HepG2 (cell line): ENCODE results near the gene HSPA5. TPM values are rescaled to one million over a fixed set of nuclear protein-coding genes. Genes with fewer than 3 reads are reported as not detected.

Experiments used
- ATF7-NPFF ChIP-seq: sonication (generic); formaldehyde crosslinking; IDR thresholded peaks from 2 replicates; pipeline ENCODE4 v1.8.1; 2023; ENCODE audit warnings: mild to moderate bottlenecking, low read depth, missing genetic modification reagents, moderate library complexity
- CCDC6 ChIP-seq: sonication (generic); formaldehyde crosslinking; IDR thresholded peaks from 2 replicates; pipeline ENCODE4 v1.8.1; 2022; ENCODE audit warnings: mild to moderate bottlenecking, missing genetic modification reagents, moderate library complexity
- CENPX ChIP-seq: sonication (generic); formaldehyde crosslinking; IDR thresholded peaks from 2 replicates; pipeline ENCODE4 v1.9.0; 2021; ENCODE audit warnings: mild to moderate bottlenecking, missing genetic modification reagents, moderate library complexity
- GLI4 ChIP-seq: sonication (generic); formaldehyde crosslinking; IDR thresholded peaks from 2 replicates; pipeline ENCODE4 v1.5.1; 2020; ENCODE audit warnings: missing genetic modification reagents, mild to moderate bottlenecking, moderate library complexity, borderline replicate concordance
- HOXA7 ChIP-seq: sonication (generic); formaldehyde crosslinking; IDR thresholded peaks from 2 replicates; pipeline ENCODE4 v1.8.1; 2022; ENCODE audit warnings: mild to moderate bottlenecking, missing genetic modification reagents, moderate library complexity
- JARID2 ChIP-seq: sonication (generic); formaldehyde crosslinking; IDR thresholded peaks from 2 replicates; pipeline ENCODE4 v1.8.1; 2023; ENCODE audit warnings: missing genetic modification reagents, inconsistent platforms; ENCODE audit not compliant: insufficient replicate concordance
- MTA1 ChIP-seq: sonication (generic); formaldehyde crosslinking; IDR thresholded peaks from 2 replicates; pipeline ENCODE4 v1.4.0; 2020; ENCODE audit warnings: missing genetic modification reagents, mild to moderate bottlenecking, borderline replicate concordance
- MZF1 ChIP-seq: sonication (generic); formaldehyde crosslinking; IDR thresholded peaks from 2 replicates; pipeline ENCODE4 v1.8.1; 2023; ENCODE audit warnings: mild to moderate bottlenecking, missing genetic modification reagents, borderline replicate concordance
- NONO ChIP-seq, 2 experiments: fragments of 450-650 bp in 1 of 2; sonication (generic) in 1 of 2; formaldehyde crosslinking in 1 of 2; IDR thresholded peaks in 1 of 2; conservative IDR thresholded peaks in 1 of 2; 2 replicates each; pipeline versions ENCODE4 v1.6.1 to v1.8.0; 2017 to 2022; ENCODE audit warnings: mild to moderate bottlenecking in 1 of 2, missing genetic modification reagents in 1 of 2, moderate library complexity in 1 of 2
- POLR2G ChIP-seq: fragments of 200-400 bp; formaldehyde crosslinking; IDR thresholded peaks from 2 replicates; pipeline ENCODE4 v1.6.1; 2018; ENCODE audit warnings: mild to moderate bottlenecking, low read depth, low read length, moderate library complexity
- SMC3 ChIP-seq: IDR thresholded peaks from 2 replicates; pipeline ENCODE4 v1.6.1; 2011; ENCODE audit warnings: low read length, improper control_type of control experiment
- SRSF9 ChIP-seq: fragments of 200-400 bp; formaldehyde crosslinking; IDR thresholded peaks from 2 replicates; pipeline ENCODE4 v1.6.1; 2018; ENCODE audit warnings: borderline replicate concordance, mild to moderate bottlenecking, low read depth, low read length; ENCODE audit not compliant: insufficient read depth, poor library complexity, severe bottlenecking
- XRCC5 ChIP-seq: fragments of 200-400 bp; formaldehyde crosslinking; optimal IDR thresholded peaks from 2 replicates; pipeline ENCODE3; 2017; ENCODE audit warnings: mild to moderate bottlenecking, low read length
- ZFP41 ChIP-seq: sonication (generic); formaldehyde crosslinking; IDR thresholded peaks from 2 replicates; pipeline ENCODE4 v1.4.0; 2020; ENCODE audit warnings: mild to moderate bottlenecking, missing genetic modification reagents, borderline replicate concordance
- ZNF773 ChIP-seq: sonication (generic); formaldehyde crosslinking; IDR thresholded peaks from 2 replicates; pipeline ENCODE4 v1.4.0; 2020; ENCODE audit warnings: missing genetic modification reagents, borderline replicate concordance
- polyA plus RNA-seq, 8 experiments: library from polyadenylated mRNA; depleted of rRNA in 3 of 8; stranded (reverse) in 7 of 8; unstranded in 1 of 8; fragments of >200 nt; fragmentation: Illumina TruSeq in 4 of 8; extraction: Trizol in 4 of 8; gene quantifications; 2 replicates each; pipeline versions ENCODE4 v1.2.1 to v1.2.3, GENCODE V29; 2011 to 2016; ENCODE audit warnings: low read depth in 4 of 8, missing spikeins in 1 of 8, mixed read lengths in 1 of 8; ENCODE audit not compliant: insufficient read depth in 1 of 8
- total RNA-seq, 5 experiments: library from RNA; depleted of rRNA; stranded (reverse); fragments of >200 nt; fragmentation: Illumina TruSeq; extraction: Trizol; gene quantifications; 2 replicates each; pipeline ENCODE4 v1.2.3, GENCODE V29; 2016; ENCODE audit warnings: low read depth in 1 of 5
- TF ChIP-seq, protein P1 (sequence below): sonication (generic); formaldehyde crosslinking; IDR thresholded peaks from 2 replicates; pipeline ENCODE4 v1.4.0; 2020; ENCODE audit warnings: missing genetic modification reagents
- TF ChIP-seq, protein P2 (sequence below): sonication (generic); formaldehyde crosslinking; IDR thresholded peaks from 2 replicates; pipeline ENCODE4 v1.4.0; 2020; ENCODE audit warnings: mild to moderate bottlenecking, missing genetic modification reagents
- TF ChIP-seq, protein P3 (sequence below): sonication (generic); formaldehyde crosslinking; IDR thresholded peaks from 2 replicates; pipeline ENCODE4 v1.4.0; 2020; ENCODE audit warnings: missing genetic modification reagents, borderline replicate concordance

HSPA5 gene
- total and polyA plus RNA-seq, 2 of the 13 experiments (the other 11 are each of a cell fraction or from before 2014, with no cell fraction given) = 201 to 206 TPM

DNA sequence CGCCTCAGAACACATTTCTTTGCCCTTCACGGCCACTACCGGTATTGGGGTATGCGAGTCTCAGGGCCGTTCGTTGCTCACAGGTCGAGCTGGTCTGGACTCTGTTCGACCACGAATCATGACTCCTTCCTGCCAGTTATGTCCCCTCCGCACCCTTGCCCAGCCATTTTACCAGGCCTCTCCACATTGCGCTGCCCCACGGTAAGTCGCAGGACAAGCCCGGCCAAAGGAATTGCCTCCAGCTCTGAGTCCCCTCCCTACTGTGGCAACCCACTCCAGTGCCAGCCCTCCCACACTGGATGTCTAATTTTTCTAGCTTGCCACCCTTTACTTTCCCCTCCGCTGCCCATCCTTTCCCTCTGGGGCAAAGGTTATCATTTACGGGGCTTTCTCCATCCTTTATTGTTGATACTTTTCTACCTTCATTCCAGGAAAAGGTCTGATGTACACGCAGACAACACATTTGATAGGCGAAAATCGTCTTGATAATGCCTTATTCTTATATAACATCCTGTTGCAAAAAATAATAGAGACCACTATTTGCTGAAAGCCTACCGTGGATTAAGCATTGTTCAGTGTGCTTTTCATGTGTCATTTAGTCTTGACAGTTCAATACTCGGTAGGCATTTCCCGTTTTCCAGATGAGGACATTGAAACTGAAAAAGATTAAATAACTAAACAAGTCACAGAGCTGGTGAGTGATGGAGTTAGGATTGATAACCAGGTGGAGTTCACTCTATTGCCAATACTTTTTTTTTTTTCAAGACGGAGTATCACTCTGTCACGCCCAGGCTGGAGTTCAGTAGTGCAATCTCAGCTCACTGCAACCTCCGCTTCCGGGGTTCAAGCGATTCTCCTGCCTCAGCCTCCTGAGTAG, 958 bp upstream of the HSPA5 start (continued):
- TF ChIP-seq, protein P1, sequence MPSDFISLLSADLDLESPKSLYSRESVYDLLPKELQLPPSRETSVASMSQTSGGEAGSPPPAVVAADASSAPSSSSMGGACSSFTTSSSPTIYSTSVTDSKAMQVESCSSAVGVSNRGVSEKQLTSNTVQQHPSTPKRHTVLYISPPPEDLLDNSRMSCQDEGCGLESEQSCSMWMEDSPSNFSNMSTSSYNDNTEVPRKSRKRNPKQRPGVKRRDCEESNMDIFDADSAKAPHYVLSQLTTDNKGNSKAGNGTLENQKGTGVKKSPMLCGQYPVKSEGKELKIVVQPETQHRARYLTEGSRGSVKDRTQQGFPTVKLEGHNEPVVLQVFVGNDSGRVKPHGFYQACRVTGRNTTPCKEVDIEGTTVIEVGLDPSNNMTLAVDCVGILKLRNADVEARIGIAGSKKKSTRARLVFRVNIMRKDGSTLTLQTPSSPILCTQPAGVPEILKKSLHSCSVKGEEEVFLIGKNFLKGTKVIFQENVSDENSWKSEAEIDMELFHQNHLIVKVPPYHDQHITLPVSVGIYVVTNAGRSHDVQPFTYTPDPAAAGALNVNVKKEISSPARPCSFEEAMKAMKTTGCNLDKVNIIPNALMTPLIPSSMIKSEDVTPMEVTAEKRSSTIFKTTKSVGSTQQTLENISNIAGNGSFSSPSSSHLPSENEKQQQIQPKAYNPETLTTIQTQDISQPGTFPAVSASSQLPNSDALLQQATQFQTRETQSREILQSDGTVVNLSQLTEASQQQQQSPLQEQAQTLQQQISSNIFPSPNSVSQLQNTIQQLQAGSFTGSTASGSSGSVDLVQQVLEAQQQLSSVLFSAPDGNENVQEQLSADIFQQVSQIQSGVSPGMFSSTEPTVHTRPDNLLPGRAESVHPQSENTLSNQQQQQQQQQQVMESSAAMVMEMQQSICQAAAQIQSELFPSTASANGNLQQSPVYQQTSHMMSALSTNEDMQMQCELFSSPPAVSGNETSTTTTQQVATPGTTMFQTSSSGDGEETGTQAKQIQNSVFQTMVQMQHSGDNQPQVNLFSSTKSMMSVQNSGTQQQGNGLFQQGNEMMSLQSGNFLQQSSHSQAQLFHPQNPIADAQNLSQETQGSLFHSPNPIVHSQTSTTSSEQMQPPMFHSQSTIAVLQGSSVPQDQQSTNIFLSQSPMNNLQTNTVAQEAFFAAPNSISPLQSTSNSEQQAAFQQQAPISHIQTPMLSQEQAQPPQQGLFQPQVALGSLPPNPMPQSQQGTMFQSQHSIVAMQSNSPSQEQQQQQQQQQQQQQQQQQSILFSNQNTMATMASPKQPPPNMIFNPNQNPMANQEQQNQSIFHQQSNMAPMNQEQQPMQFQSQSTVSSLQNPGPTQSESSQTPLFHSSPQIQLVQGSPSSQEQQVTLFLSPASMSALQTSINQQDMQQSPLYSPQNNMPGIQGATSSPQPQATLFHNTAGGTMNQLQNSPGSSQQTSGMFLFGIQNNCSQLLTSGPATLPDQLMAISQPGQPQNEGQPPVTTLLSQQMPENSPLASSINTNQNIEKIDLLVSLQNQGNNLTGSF = no peak
- TF ChIP-seq MTA1 (CRISPR knock-in tag) (no peak), MZF1 (no peak), NONO (IDR thresholded peaks at IDR 0.05) (no peak), NONO (CRISPR knock-in tag; conservative IDR thresholded peaks at IDR 0.05) (no peak; the same call in 1 of the 2 replicates), ZFP41 (CRISPR knock-in tag) (no peak), SRSF9 (no peak), JARID2 (CRISPR knock-in tag) (no peak), CENPX (no peak), POLR2G (no peak), CCDC6 (CRISPR knock-in tag) (peak; percentile 81; the same call in 1 of the 2 replicates), GLI4 (0 out of 2 replicates have a peak, but pooled peaks have one; percentile 73), XRCC5 (no peak), HOXA7 (no peak), ZNF773 (0 out of 2 replicates have a peak, but pooled peaks have one; percentile 74), ATF7-NPFF (CRISPR knock-in tag) (no peak; the same call in 1 of the 2 replicates), SMC3 (no peak)
- TF ChIP-seq, protein P2, sequence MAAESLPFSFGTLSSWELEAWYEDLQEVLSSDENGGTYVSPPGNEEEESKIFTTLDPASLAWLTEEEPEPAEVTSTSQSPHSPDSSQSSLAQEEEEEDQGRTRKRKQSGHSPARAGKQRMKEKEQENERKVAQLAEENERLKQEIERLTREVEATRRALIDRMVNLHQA (CRISPR knock-in tag) = no peak
- TF ChIP-seq, protein P3, sequence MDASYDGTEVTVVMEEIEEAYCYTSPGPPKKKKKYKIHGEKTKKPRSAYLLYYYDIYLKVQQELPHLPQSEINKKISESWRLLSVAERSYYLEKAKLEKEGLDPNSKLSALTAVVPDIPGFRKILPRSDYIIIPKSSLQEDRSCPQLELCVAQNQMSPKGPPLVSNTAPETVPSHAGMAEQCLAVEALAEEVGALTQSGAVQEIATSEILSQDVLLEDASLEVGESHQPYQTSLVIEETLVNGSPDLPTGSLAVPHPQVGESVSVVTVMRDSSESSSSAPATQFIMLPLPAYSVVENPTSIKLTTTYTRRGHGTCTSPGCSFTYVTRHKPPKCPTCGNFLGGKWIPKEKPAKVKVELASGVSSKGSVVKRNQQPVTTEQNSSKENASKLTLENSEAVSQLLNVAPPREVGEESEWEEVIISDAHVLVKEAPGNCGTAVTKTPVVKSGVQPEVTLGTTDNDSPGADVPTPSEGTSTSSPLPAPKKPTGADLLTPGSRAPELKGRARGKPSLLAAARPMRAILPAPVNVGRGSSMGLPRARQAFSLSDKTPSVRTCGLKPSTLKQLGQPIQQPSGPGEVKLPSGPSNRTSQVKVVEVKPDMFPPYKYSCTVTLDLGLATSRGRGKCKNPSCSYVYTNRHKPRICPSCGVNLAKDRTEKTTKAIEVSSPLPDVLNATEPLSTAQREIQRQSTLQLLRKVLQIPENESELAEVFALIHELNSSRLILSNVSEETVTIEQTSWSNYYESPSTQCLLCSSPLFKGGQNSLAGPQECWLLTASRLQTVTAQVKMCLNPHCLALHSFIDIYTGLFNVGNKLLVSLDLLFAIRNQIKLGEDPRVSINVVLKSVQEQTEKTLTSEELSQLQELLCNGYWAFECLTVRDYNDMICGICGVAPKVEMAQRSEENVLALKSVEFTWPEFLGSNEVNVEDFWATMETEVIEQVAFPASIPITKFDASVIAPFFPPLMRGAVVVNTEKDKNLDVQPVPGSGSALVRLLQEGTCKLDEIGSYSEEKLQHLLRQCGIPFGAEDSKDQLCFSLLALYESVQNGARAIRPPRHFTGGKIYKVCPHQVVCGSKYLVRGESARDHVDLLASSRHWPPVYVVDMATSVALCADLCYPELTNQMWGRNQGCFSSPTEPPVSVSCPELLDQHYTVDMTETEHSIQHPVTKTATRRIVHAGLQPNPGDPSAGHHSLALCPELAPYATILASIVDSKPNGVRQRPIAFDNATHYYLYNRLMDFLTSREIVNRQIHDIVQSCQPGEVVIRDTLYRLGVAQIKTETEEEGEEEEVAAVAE (CRISPR knock-in tag) = 0 out of 2 replicates have a peak, but pooled peaks have one; percentile 22
